ENCODE measurements around the gene TAS2R1.

GRCh38 chr5:9646843-9647242, 16.7 kb upstream of the TAS2R1 start:
- TF ChIP-seq CTCF (IDR thresholded peaks at IDR 0.05 in 2 of 3, conservative IDR thresholded peaks at IDR 0.05 in 1 of 3; ENCODE audit: borderline replicate concordance in 1 of 3, insufficient read depth in 1 of 3, low read depth in 2 of 3, low read length in 2 of 3) (no peak), YY1 (IDR thresholded peaks at IDR 0.05; ENCODE audit: extremely low read depth, insufficient replicate concordance, low read depth, low read length) (no peak), ZNF274 (IDR thresholded peaks at IDR 0.05; ENCODE audit: low read depth, low read length) (no peak)

Measured in HCT116 (cell line).